PFSK-1 (cell line): Measurements from ENCODE around the gene POLR3A.

Source experiments
- FOXP2 ChIP-seq: optimal IDR thresholded peaks from 2 replicates; pipeline ENCODE3; 2011; ENCODE audit warnings: borderline replicate concordance, control low read depth, inconsistent platforms; ENCODE audit not compliant: insufficient read depth; ENCODE audit errors: extremely low read length, extremely low read depth
- POLR2AphosphoS5 ChIP-seq: IDR thresholded peaks from 2 replicates; pipeline ENCODE4 v1.6.1; 2012; ENCODE audit warnings: low read depth, mild to moderate bottlenecking, control low read depth, low read length, moderate library complexity
- SIN3A ChIP-seq: IDR thresholded peaks from 2 replicates; pipeline ENCODE4 v1.6.1; 2012; ENCODE audit warnings: mild to moderate bottlenecking, low read length, moderate library complexity, borderline replicate concordance; ENCODE audit not compliant: insufficient read depth
- TAF1 ChIP-seq: IDR thresholded peaks from 2 replicates; pipeline ENCODE4 v1.6.1; 2012; ENCODE audit warnings: low read length, control low read depth, borderline replicate concordance; ENCODE audit not compliant: insufficient read depth
- TF ChIP-seq, protein P1 (sequence below), 2 experiments: IDR thresholded peaks; 2 replicates each; pipeline versions ENCODE4 v1.6.1 to v1.8.0; 2011 to 2012; ENCODE audit warnings: low read depth in 2 of 2, low read length in 2 of 2, control low read depth in 1 of 2, inconsistent platforms in 1 of 2, mild to moderate bottlenecking in 1 of 2, moderate library complexity in 1 of 2; ENCODE audit not compliant: insufficient read depth in 1 of 2

DNA sequence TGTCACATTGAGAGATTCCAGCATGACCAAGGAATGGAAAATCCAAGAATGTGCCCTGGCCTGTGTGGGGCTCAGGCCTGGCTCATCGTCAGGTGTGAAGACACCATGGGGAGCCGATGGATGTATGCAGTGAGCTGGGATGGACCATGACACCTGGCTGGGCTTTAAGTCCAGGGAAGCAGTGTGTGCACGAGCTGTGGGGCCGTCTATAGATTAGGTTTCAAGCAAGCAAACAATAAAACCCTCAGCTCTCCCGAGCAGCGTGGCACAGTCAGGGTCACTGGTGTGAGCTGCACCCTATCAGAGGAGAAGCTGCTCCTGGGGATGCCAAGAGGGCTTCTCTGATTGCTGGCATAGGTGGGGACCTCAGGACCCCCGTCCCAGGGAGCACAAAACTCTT lies 52.3 kb downstream of the POLR3A start:
- TF ChIP-seq TAF1 = no peak
- no peak for TF ChIP-seq POLR2AphosphoS5
- no peak for TF ChIP-seq FOXP2
- TF ChIP-seq, protein P1, sequence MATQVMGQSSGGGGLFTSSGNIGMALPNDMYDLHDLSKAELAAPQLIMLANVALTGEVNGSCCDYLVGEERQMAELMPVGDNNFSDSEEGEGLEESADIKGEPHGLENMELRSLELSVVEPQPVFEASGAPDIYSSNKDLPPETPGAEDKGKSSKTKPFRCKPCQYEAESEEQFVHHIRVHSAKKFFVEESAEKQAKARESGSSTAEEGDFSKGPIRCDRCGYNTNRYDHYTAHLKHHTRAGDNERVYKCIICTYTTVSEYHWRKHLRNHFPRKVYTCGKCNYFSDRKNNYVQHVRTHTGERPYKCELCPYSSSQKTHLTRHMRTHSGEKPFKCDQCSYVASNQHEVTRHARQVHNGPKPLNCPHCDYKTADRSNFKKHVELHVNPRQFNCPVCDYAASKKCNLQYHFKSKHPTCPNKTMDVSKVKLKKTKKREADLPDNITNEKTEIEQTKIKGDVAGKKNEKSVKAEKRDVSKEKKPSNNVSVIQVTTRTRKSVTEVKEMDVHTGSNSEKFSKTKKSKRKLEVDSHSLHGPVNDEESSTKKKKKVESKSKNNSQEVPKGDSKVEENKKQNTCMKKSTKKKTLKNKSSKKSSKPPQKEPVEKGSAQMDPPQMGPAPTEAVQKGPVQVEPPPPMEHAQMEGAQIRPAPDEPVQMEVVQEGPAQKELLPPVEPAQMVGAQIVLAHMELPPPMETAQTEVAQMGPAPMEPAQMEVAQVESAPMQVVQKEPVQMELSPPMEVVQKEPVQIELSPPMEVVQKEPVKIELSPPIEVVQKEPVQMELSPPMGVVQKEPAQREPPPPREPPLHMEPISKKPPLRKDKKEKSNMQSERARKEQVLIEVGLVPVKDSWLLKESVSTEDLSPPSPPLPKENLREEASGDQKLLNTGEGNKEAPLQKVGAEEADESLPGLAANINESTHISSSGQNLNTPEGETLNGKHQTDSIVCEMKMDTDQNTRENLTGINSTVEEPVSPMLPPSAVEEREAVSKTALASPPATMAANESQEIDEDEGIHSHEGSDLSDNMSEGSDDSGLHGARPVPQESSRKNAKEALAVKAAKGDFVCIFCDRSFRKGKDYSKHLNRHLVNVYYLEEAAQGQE (IDR thresholded peaks at IDR 0.05; ENCODE audit: insufficient read depth in 1 of 2, low read depth in 2 of 2, low read length in 2 of 2) = no peak
- no peak for TF ChIP-seq SIN3A
